Measurements from ENCODE around the gene PDGFC.

- TF ChIP-seq CTCF (IDR thresholded peaks at IDR 0.05) (no peak), EP300 (IDR thresholded peaks at IDR 0.05) (no peak)
Measured at GRCh38 chr4:156782491-156782890, 189.1 kb downstream of the PDGFC start.

Measured in stomach (tissue), 4 donors.